GOT3 (cell line): Measurements from ENCODE around the gene CTBP1.

Experiments used
- DNase-seq: peaks from one replicate; lab custom pipeline; 2025; ENCODE audit warnings: mixed read lengths; lab: John Stamatoyannopoulos, UW

The CTBP1 gene

GRCh38 chr4:1209821-1210220 is 39.1 kb downstream of the CTBP1 start:
- DNase-seq: no peak

GRCh38 chr4:1208970-1209704 is 39.8 kb downstream of the CTBP1 start:
- no peak for DNase-seq

GRCh38 chr4:1208266-1208961 is 40.5 kb downstream of the CTBP1 start:
- DNase-seq: no peak

- DNase-seq: no peak
Measured at GRCh38 chr4:1207603-1208265, 41.2 kb downstream of the CTBP1 start.

- DNase-seq: no peak
Measured at GRCh38 chr4:1207157-1207470, 41.8 kb downstream of the CTBP1 start.

- no peak for DNase-seq
Measured at GRCh38 chr4:1206299-1207156, 42.4 kb downstream of the CTBP1 start.

GRCh38 chr4:1205586-1206298 is 43.2 kb downstream of the CTBP1 start:
- no peak for DNase-seq

- DNase-seq: no peak
Measured at GRCh38 chr4:1204828-1205585, 43.9 kb downstream of the CTBP1 start.

- no peak for DNase-seq
Measured at GRCh38 chr4:1204286-1204827, 44.6 kb downstream of the CTBP1 start.

- DNase-seq: no peak
Measured at GRCh38 chr4:1203026-1203616, 45.8 kb downstream of the CTBP1 start.

- DNase-seq: no peak
Measured at GRCh38 chr4:1202526-1203011, 46.4 kb downstream of the CTBP1 start.

GRCh38 chr4:1201851-1202525 is 46.9 kb downstream of the CTBP1 start:
- DNase-seq: no peak

- no peak for DNase-seq
Measured at GRCh38 chr4:1200425-1201035, 48.4 kb downstream of the CTBP1 start.

- DNase-seq: no peak
Measured at GRCh38 chr4:1199556-1200331, 49.2 kb downstream of the CTBP1 start.

- no peak for DNase-seq
Measured at GRCh38 chr4:1198098-1198844, 50.7 kb downstream of the CTBP1 start.

- no peak for DNase-seq
Measured at GRCh38 chr4:1196421-1197183, 52.3 kb downstream of the CTBP1 start.
